Ishikawa (cell line): ENCODE data around the gene TMEM243.

ENCODE experiments used
- CREB1 ChIP-seq: IDR thresholded peaks from 2 replicates; pipeline ENCODE4 v1.6.1; 2012; ENCODE audit warnings: low read depth
- EGR1 ChIP-seq: IDR thresholded peaks from 2 replicates; pipeline ENCODE4 v1.6.1; 2012
- EP300 ChIP-seq: IDR thresholded peaks from 2 replicates; pipeline ENCODE4 v1.6.1; 2012; ENCODE audit warnings: borderline replicate concordance
- FOXM1 ChIP-seq: IDR thresholded peaks from 2 replicates; pipeline ENCODE4 v1.6.1; 2012; ENCODE audit warnings: low read depth, borderline replicate concordance
- MAX ChIP-seq: IDR thresholded peaks from 2 replicates; pipeline ENCODE4 v1.6.1; 2012
- REST ChIP-seq: IDR thresholded peaks from 2 replicates; pipeline ENCODE4 v1.6.1; 2012; ENCODE audit warnings: low read depth, mild to moderate bottlenecking
- TEAD4 ChIP-seq: IDR thresholded peaks from 2 replicates; pipeline ENCODE4 v1.6.1; 2012
- YY1 ChIP-seq: IDR thresholded peaks from 2 replicates; pipeline ENCODE4 v1.6.1; 2012; ENCODE audit warnings: low read depth
- ZBTB7A ChIP-seq: IDR thresholded peaks from 2 replicates; pipeline ENCODE4 v1.6.1; 2012; ENCODE audit warnings: low read depth

Gene TMEM243

GRCh38 chr7:87146740-87147386 is 72.7 kb downstream of the TMEM243 start:
- TF ChIP-seq EP300 (no peak), EGR1 (no peak), YY1 (no peak), FOXM1 (no peak), TEAD4 (no peak), MAX (no peak), CREB1 (no peak), ZBTB7A (no peak), REST (no peak)
